HG02884 (cell line): ENCODE measurements around the gene PANX2.

ENCODE experiments used
- ATAC-seq: cut with Tn5 transposase; IDR thresholded peaks from one replicate; pipeline ENCODE4 v1.9.1; 2021; ENCODE audit warnings: mild to moderate bottlenecking, moderate library complexity; ENCODE audit not compliant: unreplicated experiment

Gene PANX2

DNA sequence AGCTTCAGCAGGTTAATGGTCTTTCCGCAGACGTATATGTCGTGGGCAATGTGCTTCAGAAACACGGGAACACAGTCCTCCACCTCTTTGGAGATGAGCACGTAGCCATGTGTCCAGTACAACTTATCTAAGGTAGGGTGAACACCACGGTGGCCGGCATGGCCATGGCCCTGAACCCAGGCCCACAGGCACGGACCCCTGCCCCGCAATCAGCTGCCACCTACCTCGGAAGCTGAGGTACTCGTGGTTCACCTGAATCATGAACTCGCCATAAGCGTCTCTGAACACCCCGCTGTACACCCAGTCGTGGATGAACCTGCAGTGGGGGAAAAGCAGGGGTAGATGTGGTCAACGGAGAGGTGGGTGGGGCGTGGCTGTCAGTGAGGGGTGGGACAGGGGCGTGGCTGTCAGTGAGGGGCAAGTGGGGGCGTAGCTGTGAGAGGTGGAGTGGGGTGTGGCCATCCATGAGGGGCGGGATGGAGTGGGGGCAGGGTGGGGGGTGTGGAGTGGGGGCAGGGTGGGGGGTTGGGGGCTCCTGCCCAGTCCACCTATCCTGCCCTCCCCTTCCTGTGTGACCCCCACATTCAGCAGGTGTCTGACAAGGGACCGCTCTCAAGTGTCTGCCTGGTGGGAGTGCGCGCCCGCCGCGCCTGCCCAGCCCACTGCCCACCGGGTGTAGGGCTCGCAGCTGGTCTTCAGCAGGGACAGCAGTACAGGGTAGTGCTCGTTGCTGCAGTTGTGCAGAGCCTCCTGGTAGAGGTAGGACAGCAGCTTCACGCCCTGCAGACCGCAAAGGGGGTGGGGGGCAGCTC, 55.7 kb downstream of the PANX2 start:
- no peak for ATAC-seq

DNA sequence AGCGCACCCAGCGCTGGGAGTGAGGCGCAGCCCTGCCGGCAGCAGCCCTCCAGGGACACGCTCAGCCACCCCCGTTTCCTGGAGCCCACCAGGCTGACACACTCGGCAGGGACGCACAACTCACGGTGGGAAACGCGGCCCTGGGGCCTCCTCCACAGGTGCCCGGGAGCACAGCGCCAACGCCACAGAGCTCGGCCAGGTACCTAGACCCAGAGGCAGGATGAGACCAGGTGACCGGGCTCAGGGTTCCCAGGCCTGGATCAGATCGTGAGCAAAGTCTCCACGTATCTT, 56.3 kb downstream of the PANX2 start:
- no peak for ATAC-seq

DNA sequence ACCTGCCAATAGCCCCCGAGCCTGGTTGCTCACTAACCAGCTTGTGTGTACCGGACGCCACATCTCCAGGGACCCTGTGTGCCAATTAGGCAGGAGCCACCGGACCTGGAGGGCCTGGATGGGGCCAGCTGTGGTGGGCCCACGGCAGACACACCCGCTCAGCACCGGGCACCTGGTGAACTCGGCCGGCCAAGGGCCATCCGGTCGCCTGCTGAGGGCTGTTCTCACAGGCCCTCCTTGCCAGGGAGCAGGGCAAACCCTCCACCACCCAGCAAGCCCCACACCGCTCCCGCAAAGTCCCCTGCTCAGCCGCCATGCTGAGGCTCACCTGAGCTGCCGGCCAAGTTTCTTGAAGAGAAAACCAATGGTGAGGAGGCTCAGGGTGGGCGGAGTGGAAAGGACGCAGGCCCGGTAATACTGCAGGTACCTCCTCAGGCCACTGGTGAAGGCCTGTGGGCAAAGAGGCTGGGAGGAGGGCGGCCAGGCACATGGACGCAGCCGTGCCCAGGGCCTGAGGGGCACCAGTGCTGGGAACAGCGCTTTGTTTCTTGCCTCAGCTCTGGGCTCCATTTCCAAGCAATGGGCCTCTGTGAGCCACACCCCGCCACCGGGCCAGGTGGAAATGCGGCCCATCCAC, 57.2 kb downstream of the PANX2 start:
- ATAC-seq, result no peak

DNA sequence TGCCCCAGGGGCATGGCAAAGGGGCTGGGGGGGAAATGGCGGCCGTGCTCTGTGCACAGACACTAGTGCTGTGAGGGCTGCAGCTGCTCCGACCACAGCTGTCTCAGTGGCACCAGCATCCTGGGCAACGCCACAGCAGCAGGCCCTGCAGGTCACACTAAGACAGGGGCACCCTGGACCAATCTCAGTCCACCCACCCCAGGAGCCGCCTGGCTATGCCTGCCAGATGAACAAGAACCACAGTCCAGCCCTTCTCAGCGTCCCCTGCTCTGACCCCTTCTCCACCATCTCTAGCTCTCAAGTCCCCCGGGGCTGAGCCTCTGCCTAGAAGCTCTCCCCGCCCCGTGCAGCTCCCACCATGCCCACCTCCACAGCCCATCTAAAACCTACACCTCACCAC, 57.8 kb downstream of the PANX2 start:
- no peak for ATAC-seq

DNA sequence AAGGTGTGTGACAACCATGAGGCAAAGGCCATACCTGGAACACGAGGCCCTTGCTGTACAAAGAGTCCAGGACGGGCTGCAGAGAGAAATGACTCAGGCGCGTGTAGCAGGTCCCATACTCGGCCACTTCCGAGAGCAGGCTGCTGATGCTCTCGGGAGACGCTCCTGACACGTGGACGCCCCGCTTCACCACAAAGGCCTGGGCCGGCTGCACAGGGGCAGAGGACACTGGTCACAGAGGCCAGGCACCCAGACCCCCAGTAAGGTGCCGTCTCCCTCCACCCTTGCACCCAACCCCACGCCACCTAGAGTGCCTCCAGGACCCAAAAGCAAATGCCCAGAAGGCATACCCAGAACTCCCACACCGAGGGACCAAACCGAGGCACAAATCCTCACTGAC, 58.8 kb downstream of the PANX2 start:
- ATAC-seq, result no peak
